Breast epithelium (tissue), 4 donors: ENCODE data around the gene PHACTR2. TPM values are rescaled to one million over a fixed set of nuclear protein-coding genes. Genes with fewer than 3 reads are reported as not detected.
"Not testable (repeated sequence)": the region's sequence is repeated elsewhere in the genome, so short reads cannot be mapped to it uniquely, and the experiment has no call there.

ENCODE experiments used
- DNase-seq, 2 donors: peaks; one replicate each; pipeline ENCODE4 v3.0.0-alpha.2; 2019; ENCODE audit warnings: low spot score in 2 of 2
- H3K27ac ChIP-seq, 2 donors: fragments of 200-600 bp; sonication (generic) in 1 of 2; one replicate each; pipeline ENCODE4 v1.5.1; 2016 to 2019; ENCODE audit warnings: mild to moderate bottlenecking in 1 of 2
- H3K27me3 ChIP-seq, 2 donors: fragments of 200-600 bp; sonication (generic) in 1 of 2; one replicate each; pipeline versions ENCODE4 v1.5.1 to v1.6.0; 2017 to 2019; ENCODE audit warnings: control low read depth in 1 of 2, mild to moderate bottlenecking in 1 of 2
- H3K36me3 ChIP-seq: fragments of 200-600 bp; one replicate; pipeline ENCODE4 v1.5.1; 2019
- H3K4me1 ChIP-seq, 2 donors: fragments of 200-600 bp; sonication (generic); one replicate each; pipeline ENCODE4 v1.5.1; 2016 to 2019; ENCODE audit warnings: control low read depth in 1 of 2
- H3K4me3 ChIP-seq, 3 donors: fragments of 200-600 bp; sonication (generic); 1 replicate in 2 of 3; 2 replicates in 1 of 3; pipeline ENCODE4 v1.5.1; 2016 to 2019; ENCODE audit warnings: mild to moderate bottlenecking in 3 of 3, moderate library complexity in 2 of 3
- H3K9me3 ChIP-seq, 2 donors: fragments of 200-600 bp; sonication (generic) in 1 of 2; one replicate each; pipeline ENCODE4 v1.5.1; 2016 to 2019; ENCODE audit warnings: control low read depth in 1 of 2
- CTCF ChIP-seq, 3 donors: fragments of 450-650 bp; IDR thresholded peaks; one replicate each; pipeline ENCODE4 v1.5.1; 2016 to 2017; ENCODE audit warnings: antibody characterized with exemption in 3 of 3, mild to moderate bottlenecking in 3 of 3, moderate library complexity in 3 of 3
- POLR2A ChIP-seq: fragments of 450-650 bp; IDR thresholded peaks from one replicate; pipeline ENCODE4 v1.6.1; 2016; ENCODE audit warnings: antibody characterized with exemption, mild to moderate bottlenecking, moderate library complexity
- POLR2AphosphoS5 ChIP-seq, 3 donors: sonication (generic); formaldehyde crosslinking; IDR thresholded peaks; one replicate each; pipeline ENCODE4 v1.6.1; 2017; ENCODE audit warnings: antibody characterized with exemption in 3 of 3
- intact Hi-C: fragments of 100-400 bp; cut with DNase I; formaldehyde crosslinking; loops from one replicate; pipeline ENCODE4 v1.15.1; 2023; ENCODE audit warnings: low total_unique reads
- total RNA-seq, 3 donors: library from RNA; depleted of rRNA; stranded (reverse); fragments of >200 nt; gene quantifications; one replicate each; pipeline ENCODE4 v1.1.0, GENCODE V29; 2016

PHACTR2 gene
- 10 to 100 TPM; 27.5 to 53.3 (median 52.4) TPM for total RNA-seq

GRCh38 chr6:143677891-143678791, at the start of gene PHACTR2:
Gene PHACTR2 (plus strand): TSS chr6:143677965. CDS start chr6:143678164, 199 bp downstream.
- H3K9me3 ChIP-seq = peaks cover 0 to 5% of the 10 kb centered on the region in 2 donors
- intact Hi-C loops = no loop called here
- H3K27me3 ChIP-seq = no peaks in the 10 kb centered on the region
- peaks cover 0 to 6% of the 10 kb centered on the region in 2 donors for H3K4me1 ChIP-seq
- H3K4me3 ChIP-seq = peak within 1 kb of the TSS; percentile 69 to 89 (median 74)
- peak within 1 kb of the TSS; percentile 91 to 96 for H3K27ac ChIP-seq
- TF ChIP-seq POLR2AphosphoS5 (IDR thresholded peaks at IDR 0.05) (peak; percentile 2 to 60 (median 41)), POLR2A (no peak)
- DNase-seq = peak; percentile 39 to 57
- H3K36me3 ChIP-seq = no peaks in the 10 kb centered on the region

GRCh38 chr6:143629104-143630080, 48.4 kb upstream of the PHACTR2 start:
- H3K27me3 ChIP-seq = no peaks in the 10 kb centered on the region
- H3K4me3 ChIP-seq = no peak overlapping the region
- no peak for DNase-seq
- H3K4me1 ChIP-seq = no peaks in the 10 kb centered on the region
- no peak overlapping the region for H3K27ac ChIP-seq
- TF ChIP-seq CTCF (IDR thresholded peaks at IDR 0.05) = no peak
- no peak for TF ChIP-seq POLR2AphosphoS5 (IDR thresholded peaks at IDR 0.05)
- no peak for TF ChIP-seq POLR2A
- H3K9me3 ChIP-seq = no peaks in the 10 kb centered on the region
- no peaks in the 10 kb centered on the region for H3K36me3 ChIP-seq
- intact Hi-C loops = no loop called here

GRCh38 chr6:143631196-143631595, 46.6 kb upstream of the PHACTR2 start:
- intact Hi-C loops, H3K9me3 ChIP-seq, H3K27me3 ChIP-seq, DNase-seq, H3K36me3 ChIP-seq, H3K4me3 ChIP-seq, H3K4me1 ChIP-seq, H3K27ac ChIP-seq: not testable (repeated sequence)

GRCh38 chr6:143632894-143633293, 44.9 kb upstream of the PHACTR2 start:
- Histone ChIP-seq H3K9me3 (no peaks in the 10 kb centered on the region), H3K27ac (no peak overlapping the region), H3K36me3 (no peaks in the 10 kb centered on the region), H3K4me3 (no peak overlapping the region), H3K27me3 (no peaks in the 10 kb centered on the region), H3K4me1 (no peaks in the 10 kb centered on the region)
- DNase-seq = no peak
- intact Hi-C loops = no loop called here
- TF ChIP-seq CTCF (IDR thresholded peaks at IDR 0.05) (no peak), POLR2A (no peak), POLR2AphosphoS5 (IDR thresholded peaks at IDR 0.05) (no peak)

- H3K27ac ChIP-seq = no peak overlapping the region
Measured at GRCh38 chr6:143634486-143634885, 43.3 kb upstream of the PHACTR2 start.

More at GRCh38 chr6:143634486-143634885, 43.3 kb upstream of the PHACTR2 start:
- no peak for TF ChIP-seq POLR2AphosphoS5 (IDR thresholded peaks at IDR 0.05)
- no peak for TF ChIP-seq CTCF (IDR thresholded peaks at IDR 0.05)
- TF ChIP-seq POLR2A = no peak
- DNase-seq = no peak
- intact Hi-C loops = no loop called here
- Histone ChIP-seq H3K36me3 (no peaks in the 10 kb centered on the region), H3K9me3 (no peaks in the 10 kb centered on the region), H3K4me1 (no peaks in the 10 kb centered on the region), H3K27me3 (no peaks in the 10 kb centered on the region), H3K4me3 (no peak overlapping the region)
